Measurements from ENCODE around the gene SGPL1.

SGPL1 gene

DNA sequence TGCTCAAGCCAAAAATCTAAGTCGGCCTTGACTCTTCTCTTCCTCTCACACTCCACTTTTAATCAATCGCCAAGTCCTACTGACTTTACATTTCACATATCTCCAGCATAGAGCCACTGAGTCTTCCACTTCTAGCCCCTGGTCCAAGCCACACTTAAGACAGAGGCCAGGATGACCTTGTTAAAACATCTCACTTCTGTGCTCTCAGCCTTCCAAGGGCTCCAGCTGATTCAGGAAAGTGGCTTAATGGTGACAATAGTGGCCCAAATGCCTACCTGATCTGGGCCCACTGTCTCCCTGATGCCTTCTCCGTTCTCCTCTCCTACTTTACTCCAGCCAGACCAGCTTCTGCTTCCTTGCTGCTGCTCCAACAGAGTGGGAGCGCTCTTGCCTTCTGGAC, 35.0 kb upstream of the SGPL1 start:
- DNase-seq (ENCODE audit: low read depth), result no peak

DNA sequence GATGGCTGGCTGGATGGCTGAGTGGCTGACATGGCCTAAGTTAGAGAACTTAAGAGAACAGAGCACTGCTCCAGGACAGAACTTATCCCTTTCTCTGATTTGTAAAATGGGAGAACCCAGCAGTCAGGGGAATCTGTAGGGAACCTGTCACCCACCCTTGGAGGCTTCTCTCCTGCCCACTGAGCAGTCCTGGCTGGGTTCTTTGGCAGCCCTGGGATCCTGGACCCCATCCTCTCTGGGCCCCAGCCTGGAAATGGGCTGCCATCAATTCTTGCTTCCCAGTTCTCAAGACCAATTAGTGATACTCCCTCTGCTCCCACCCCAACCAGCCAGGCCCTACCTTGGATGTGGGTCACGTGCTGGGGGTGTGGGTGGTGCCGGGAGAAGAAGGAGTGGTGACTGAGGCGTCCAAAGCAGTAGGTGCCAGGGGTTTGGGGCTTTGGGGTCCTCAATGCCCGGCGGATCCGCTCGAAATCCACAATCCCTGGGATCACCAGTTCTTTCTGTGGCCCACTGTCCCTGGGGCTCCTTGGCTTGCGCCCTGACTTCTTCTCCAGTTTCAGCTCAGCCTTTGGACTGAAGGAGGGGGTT, 34.2 kb upstream of the SGPL1 start:
- DNase-seq (ENCODE audit: low read depth), result no peak

DNA sequence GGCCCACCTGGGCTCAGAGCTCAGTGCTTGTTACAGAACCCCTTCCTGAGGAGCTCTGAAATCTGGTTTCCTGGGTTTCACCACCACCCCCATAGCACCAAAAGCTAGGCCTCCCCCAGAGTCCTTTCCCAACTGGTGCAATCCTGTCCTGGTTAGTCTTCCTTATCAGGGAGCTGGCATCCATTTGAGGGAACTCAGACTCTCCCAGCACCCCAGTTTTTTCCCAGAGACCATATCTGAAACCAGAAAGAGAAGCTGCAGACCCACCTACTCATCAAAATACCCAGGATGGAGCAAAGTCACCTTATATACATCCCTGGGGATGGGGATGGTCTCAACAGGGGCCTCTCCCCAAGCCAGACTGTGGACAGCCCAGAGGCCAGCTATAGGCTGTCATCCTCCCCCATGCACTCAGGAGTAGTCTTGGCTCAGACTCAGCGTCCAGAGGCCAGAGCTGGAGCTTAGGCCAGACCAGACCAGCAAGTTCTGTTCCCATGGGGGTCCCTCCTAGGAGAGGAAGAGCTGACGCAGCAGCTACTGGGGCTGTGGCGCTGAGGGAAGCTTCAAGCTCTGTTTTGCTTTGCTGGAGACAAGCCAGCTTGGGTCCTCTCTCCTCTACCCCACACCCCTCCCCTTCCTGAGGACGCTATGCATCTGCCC, 33.5 kb upstream of the SGPL1 start:
- DNase-seq (ENCODE audit: low read depth), result no peak

DNA sequence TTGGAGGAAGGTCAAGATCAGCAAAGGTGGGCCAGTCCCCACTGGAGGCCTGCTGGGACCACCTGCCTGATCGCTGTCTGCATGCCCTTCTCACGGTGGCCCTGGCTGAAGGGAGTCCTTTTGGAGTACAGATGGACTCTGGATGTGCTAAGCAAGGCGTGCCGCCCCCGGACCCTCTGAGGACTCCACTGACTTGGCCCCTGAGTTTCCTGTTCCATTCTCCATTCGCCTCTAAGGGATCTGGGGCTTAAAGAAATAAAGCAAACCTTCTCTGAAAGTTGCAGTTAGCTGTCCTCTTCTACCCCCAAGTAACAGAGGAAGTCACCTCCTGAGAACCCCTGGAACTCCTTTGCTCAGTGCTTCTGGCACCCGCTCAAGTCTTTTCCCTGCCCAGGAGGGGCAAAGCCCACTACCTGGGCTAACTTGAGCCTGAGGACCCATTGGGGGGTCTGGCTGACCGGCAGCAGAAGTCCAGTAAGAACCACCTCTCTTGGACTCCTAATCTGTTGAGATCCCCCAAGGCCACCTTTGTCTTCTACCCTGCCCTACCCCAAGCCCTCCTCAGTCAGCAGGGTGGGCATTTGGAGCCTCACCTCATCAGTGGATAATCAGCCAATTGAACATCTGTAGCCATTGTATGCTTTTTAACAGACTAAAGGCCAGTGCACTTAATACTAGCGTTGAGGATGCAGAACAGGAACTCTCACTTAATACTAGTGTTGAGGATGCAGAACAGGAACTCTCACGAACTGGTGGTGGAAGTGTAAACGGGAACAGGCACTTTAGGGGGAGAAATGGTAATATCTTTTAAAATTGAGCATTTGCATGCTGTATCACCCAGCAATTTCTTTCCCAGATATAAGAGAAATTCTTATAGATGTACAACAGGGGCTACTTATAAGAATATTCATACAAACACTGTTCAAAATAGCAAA, 32.7 kb upstream of the SGPL1 start:
- DNase-seq (ENCODE audit: low read depth), result no peak

DNA sequence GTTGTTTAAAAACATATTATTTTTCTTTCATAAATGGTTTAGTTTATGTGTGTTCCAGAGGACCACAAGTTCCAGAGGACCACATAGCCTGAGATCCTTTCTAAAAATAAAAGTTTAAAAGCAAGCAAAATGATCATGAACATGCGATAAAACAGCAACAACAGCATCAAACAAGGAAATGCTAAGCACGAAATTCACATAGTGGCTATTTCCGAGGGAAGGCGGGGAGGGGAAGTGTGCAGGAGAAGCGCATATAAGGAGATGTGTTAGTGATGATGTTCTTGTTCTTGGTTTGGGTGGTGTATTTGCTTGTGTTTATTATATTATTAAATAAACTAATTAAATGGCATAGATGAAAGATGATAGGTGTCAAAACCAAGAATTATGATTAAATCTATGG, 31.7 kb upstream of the SGPL1 start:
- DNase-seq (ENCODE audit: low read depth), result no peak

DNA sequence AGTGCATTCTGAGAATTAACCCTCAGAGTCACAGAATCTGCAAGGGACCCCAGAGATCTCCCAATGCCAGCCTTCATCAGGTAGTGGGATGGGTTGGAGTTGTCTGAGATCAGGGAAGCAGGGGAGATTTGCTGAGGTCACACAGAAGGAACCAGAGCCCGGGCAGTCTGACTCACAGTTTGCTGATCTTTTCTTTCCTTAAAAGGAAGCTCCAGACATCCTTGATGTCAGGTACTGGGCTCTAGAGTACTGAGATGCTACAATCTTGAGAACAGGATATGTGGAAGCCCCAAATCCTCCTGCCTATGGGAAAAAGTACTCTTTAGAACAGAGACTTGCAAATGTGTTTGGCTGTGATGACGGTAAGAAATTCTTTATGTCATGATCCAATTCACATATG, 31.3 kb upstream of the SGPL1 start:
- DNase-seq (ENCODE audit: low read depth), result no peak

DNA sequence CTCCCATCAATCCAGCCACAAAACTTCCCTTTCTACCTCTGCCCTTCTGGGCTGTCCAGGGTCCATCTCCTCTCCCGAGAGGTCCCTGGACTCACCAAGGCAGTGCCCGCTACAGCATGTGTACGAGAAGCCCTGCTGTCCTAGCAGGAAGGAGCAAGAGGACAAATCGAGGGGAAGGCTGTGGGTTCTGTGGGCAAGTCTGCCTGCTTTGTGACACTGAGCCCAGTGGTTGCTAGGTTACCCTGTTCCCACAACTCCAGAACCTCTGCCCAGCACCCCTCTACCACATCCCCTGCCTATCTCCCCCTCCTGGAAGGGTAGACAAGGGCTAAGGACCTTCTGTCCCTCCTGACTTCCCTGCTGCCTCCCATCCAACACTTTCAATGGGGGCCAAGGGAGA, 30.6 kb upstream of the SGPL1 start, which contains the start of gene TBATA:
Gene TBATA (minus strand): TSS at position 188 of the 400 bp plus-strand sequence. CDS start 1,998 bp downstream, outside the sequence.
- DNase-seq (ENCODE audit: low read depth), result no peak

DNA sequence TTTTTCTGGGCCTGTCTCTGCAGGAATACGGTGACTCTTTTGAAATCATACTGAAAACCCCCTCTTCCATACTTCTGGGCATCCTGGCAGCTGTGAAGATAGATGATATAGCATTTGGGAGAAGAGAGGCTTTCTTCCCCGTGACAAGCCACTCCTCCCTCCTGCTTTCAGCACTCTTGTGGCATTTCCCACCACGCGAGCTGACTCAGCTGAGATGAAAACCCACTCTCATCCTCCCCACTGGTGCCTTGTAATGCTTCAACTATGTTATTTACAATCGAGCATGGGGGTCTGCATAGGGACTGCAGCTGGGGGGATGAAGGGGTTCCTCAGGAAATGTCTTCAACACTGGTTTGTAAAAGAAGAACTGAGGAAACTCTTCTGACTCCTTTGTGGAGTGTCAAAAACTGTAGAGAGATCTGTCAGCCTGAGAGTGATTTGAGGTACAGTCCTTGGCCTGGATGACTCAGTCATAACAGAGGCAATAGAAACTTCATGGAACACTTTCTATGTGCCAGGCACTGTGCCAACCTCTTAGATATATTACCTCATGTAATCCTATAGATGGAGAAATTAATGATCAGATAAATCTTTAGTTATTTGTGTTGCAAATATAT, 28.8 kb upstream of the SGPL1 start:
- no peak for DNase-seq (ENCODE audit: low read depth)

DNA sequence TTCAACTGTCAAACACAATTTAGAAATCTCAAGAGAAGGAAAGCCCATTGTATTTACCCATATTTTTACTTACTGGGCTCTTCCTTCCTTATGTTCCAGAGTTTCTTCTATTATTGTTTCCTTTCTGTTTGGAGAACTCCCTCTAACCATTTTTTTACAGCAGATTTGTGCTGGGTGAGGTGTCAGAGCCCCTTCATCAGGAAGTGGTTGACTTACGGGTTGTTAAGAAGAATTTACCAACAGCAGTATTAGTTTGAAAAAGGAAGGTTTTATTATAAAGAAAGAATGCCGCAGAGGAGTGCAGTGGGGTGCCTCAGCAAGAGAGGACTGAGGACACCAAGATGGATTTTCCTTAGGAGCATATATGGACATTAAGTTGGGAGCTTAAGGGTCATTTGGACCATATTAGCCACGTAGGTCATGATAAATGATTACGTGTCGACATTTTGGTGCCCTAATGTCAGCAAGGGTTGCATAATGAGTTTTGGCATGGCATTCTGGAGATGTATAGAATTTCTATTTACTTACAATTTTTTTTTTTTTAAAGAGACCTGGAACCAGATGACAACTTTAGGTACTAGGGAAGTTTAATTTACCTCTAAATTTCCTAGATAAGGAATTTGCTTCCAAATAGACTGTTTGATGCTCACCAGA, 24.2 kb upstream of the SGPL1 start:
- no peak for DNase-seq (ENCODE audit: low read depth)

DNA sequence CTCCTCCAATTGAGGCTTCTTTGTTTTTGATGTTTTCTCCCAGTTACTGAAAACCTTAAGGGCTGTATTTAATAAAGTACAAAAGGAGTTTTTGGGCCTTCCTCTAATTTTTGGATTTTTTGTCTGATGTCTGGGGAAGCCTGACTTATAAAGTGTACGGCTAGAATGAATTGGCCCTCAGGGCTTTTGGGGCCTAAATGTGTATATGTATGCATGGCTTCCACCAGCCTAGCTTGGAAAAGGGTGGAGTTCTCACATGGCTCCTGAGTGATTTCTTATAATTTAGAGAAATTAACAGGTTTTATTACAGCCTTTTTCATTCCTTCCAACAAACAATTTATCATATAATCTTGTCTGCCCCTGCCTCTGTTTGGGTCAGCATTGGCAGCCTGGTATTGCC, 20.1 kb upstream of the SGPL1 start:
- DNase-seq (ENCODE audit: low read depth), result no peak

DNA sequence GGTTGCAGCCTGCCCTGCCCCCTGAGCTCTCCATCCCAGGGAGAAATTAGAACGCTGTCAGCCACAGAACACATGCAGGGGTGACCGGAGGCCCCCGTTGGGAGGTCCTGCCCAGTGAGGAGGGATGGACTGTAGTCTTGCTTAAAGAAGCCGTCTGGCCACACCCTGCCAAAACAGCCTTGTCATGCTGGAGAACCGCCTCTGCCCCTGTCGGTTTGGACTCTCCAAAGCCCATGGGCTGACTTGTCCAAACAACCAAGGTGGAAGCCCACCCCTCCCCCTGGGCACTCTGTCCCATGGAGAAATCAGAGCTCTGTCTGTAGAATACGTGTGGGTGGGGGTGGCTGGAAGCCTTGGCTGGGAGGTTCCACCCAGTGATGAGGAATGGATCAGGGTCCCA, 17.9 kb upstream of the SGPL1 start:
- no peak for DNase-seq (ENCODE audit: low read depth)

DNA sequence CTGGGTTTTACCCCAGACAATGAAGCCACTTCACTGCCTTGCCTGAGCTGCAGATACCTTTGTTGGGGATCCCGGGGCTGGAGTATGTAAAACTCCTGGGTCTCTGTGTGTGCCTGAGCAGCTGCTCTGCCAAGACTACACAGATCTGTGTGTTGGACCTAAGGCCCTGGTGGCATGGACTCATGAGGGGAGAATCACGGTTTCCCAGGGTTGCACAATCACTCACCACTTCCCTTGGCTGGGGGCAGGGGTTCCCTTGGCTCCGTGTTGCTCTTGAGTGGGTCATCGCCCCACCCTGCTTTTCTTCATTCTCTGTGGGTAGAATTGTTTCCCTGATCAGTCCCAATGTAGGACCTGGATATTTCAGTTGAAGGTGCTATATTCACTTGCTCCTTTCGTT, 16.6 kb upstream of the SGPL1 start:
- DNase-seq (ENCODE audit: low read depth), result no peak

DNA sequence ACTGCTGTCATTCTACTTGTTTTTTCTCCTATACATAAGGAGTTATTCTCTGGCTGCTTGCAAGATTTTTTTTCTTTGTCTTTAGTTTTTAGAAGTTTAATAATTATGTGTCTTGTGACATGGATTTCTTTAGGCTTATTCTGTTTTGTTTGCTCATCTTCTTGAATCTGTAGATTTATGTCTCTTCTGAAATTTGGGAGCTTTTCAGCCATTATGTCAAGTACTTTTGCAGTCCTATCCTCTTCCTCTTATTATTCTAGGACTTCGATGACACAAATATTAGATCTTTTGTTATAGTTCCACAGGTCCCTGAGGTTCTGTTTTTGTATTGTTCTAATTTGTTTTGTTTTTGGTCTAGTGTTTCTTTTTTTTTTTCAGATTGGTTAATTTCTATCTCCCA, 13.9 kb upstream of the SGPL1 start:
- no peak for DNase-seq (ENCODE audit: low read depth)

DNA sequence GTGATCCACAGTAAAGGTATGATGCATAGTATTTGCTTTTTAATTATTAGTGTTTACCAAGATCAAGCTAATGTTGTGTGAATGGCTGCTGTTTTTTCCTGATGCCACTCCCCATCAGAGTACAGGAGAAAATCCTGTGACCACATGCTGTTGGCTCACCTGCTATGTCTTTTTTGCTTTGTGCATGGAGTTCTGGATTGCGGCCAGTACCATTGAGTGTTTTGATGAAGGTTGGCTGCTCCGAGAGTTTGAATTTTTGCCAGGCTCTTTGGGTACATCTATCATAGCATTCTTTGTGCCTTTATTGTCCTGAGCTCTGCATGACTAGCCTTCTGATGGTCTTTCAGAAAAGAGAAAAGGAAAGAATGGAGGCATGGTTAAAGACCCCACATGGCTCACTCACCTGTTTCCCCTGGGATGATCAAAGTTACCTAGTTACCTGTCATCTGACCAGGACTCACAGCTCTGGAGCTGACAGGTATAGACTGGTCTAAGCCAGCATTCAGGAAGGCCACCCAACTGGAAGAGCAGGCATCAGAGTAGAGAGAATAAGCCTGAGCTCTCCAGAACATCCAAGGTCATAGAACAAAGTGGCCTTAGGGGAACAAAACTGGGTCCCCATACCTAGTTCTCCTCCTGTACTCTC, 11.8 kb upstream of the SGPL1 start:
- DNase-seq (ENCODE audit: low read depth), result no peak

DNA sequence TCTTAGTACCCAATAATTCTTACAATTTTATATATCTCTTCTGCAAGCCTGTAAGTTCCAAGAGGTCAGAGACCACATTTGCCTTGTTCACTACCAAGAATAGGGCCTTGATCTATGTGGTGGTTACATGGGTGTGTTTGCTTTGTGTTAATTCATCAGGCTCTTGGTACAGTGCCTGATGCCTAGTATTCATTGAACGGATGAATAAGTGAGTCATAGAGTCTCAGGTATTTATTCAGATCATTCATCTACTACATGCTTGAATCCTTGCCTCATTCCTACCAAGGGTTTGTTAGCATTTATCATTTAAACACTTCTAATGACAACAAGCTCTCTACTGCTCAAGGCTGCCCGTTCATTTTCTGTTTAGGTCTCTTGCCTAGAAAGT, 11.3 kb upstream of the SGPL1 start:
- DNase-seq (ENCODE audit: low read depth), result no peak

DNA sequence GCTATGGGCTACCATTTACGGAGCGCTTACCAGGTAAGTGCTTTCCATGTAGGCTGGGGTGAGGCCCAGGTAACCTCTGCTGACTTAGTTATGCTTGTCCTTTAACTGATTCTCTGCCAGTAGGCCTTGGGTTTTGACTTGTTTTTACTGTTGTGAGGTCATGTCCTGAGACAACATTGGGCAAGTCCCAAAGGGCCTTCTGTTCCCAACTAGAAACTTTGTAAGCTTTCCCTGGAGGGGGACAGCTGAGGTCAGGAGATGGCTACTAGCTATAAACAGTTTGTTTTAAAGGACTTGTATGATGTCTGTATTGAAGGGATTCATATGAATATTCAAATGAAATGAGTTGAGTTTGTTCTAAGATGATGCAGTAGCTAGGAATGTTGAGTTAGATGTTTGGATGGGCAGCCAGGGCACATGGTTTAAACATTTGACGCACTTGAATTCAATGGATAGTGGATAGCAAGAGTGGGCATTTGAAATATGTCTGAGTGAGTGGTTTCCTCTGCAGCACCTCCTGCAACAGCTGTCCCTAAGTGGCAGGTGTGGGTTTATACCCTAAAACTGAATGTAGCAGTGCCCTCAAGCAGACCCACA, 10.0 kb upstream of the SGPL1 start:
- DNase-seq (ENCODE audit: low read depth), result no peak

DNA sequence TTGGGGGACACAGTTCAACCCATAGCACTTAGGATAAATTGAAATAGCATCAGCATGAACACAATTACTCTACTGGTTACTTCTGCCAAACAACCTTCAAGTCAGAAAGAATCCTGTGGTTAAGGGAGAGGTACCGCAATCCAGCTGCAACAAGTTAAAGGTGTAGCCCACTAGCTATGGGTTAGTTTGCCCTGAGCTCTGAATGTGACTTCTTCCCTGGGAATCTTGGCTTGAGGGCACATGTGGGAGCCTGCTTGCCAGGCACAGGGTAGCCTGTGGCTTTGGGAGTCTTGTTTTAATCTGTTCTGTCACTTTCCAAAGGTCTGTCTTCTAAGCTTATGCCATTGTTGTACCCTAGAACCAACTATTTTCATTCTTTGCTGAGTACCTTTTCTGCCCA, 8.9 kb upstream of the SGPL1 start:
- no peak for DNase-seq (ENCODE audit: low read depth)

DNA sequence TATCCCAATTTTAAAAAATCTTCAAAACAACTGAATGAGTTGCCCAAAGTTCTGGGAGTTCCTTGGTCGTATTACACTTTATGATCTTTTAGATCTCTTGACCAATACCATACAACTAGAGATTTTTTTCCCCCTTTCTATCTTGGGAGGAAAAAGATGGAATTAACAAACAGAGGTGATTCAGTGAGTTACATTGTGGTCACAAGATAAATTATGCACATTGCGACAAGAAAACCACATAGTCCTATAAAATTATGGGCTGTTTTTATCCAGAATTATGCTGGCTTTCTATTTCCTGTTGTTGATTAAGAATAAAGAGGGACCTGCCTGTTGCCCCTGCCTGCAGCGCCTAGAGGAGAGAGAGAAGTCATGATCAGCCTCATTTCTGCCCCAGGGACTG, 8.2 kb upstream of the SGPL1 start:
- DNase-seq (ENCODE audit: low read depth), result no peak

DNA sequence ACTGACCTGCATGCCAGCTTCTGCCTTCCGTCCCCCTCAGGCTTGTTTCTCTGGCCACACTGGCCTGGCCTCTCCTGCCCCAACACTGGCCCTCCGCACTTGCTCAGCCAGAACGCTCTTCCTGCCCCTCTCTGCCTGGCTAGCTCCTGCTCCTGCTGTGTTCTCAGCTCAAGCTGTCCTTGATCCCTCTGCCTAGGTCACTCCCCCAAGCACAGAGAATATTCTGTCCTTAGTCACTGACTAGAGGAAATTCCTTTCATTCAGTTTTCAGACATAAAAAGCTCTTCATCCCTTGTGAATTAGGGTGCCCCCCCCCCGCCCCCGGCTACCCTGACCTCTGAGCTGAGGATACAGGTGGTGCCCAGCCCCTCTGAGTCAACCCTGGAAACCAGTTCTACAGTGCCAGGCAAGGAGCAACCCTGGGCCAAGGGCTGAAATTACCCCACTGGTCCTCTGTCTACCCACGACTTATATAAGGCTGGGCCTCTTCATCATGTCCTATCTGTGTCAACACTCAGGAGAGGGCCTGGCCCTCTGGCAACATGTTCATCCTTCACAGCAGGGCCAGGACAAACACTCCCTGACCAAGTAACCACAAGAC, 6.6 kb upstream of the SGPL1 start:
- DNase-seq (ENCODE audit: low read depth), result no peak

DNA sequence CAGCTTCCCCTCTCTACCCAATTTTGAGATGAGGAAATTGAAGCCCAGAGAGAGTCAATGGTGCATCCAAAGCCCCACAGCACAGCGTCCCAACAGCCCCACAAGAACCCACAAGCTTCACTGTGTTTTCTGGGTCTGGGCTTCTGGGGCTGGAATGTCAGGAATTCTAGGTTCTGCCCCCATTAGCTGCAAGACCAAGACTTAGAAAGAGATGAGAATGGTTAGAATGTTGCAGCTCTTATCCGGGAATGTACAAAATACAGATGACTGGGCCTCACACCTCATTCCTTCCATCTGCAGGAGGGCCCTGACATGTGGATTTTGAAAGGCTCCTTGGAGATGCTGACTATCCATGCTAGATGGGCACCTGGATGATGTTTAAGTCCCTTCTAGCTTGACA, 6.0 kb upstream of the SGPL1 start:
- no peak for DNase-seq (ENCODE audit: low read depth)

DNA sequence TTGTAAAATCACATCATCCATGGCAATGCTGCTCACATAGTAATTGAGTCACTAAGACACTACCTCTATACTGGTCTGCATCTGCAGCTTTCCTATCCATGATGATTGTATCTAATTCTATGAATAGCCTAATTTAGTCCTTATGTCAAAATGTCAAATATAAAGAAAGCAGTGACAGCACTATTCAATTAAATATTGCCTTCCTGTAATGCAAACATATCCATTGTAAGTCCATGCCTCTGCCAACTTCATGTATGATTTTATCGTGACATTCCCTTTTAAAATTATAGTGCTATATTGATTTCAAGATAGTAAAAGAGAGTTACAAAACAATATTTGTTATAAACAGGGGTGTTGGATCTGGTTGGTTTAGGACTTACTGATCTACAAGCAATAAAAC, 4.8 kb upstream of the SGPL1 start:
- DNase-seq (ENCODE audit: low read depth), result no peak

Measured in stimulated activated CD8-positive, alpha-beta memory T cell treated with anti-CD3 and anti-CD28 coated beads, Interleukin-12 subunit alpha, Interleukin-12 subunit beta, amount 100 ng/mL, for 1 hour (primary cell).